Gastrocnemius medialis (tissue), 4 donors: ENCODE data around the gene OR2C3.

Experiments used
- CTCF ChIP-seq, 5 experiments: fragments of 450-650 bp in 3 of 5; fragments of 200-600 bp in 2 of 5; sonication (generic) in 2 of 5; IDR thresholded peaks in 4 of 5; conservative IDR thresholded peaks in 1 of 5; 1 replicate in 4 of 5; 2 replicates in 1 of 5; pipeline ENCODE4 v1.5.1; 2016 to 2019; ENCODE audit warnings: antibody characterized with exemption in 5 of 5, mild to moderate bottlenecking in 3 of 5, moderate library complexity in 3 of 5
- POLR2A ChIP-seq, 2 donors: fragments of 450-650 bp; IDR thresholded peaks; one replicate each; pipeline ENCODE4 v1.6.1; 2017; ENCODE audit warnings: antibody characterized with exemption in 2 of 2, mild to moderate bottlenecking in 2 of 2, moderate library complexity in 2 of 2

- TF ChIP-seq CTCF (IDR thresholded peaks at IDR 0.05 in 4 of 5, conservative IDR thresholded peaks at IDR 0.05 in 1 of 5): no peak
- TF ChIP-seq POLR2A (IDR thresholded peaks at IDR 0.05): no peak
These were observed 4.3 kb upstream of the OR2C3 start for GRCh38 chr1:247540581-247540980.
